Suppressor macrophage treated with lipopolysaccharide for 1 hour (primary cell): ENCODE measurements around the gene NUDCD3.

ENCODE experiments used
- DNase-seq, 3 donors: peaks; one replicate each; pipeline ENCODE4 v3.0.0-alpha.2; 2020 to 2022

Gene NUDCD3

DNA sequence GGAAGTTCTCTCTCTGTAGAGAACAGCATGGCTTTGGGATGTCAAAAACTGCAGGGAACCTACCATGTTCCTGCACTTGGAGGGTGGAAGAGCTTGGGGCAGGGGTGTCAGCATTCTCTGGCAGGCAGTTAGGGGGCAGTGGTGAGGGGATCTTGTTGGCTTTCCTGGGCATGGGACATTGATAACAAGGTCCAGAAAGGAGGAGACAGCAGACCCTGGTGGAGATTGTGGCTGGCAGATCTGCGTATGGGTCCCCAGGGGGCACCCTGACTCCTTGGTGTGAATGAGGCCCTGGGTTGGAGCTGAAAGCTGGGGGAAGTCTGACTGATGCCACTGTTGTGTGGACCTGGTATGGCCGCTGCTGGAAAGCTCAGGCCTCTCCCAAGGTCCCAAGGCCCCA lies 142.2 kb downstream of the NUDCD3 start:
- peak in 1 of 3 donors; percentile 26 for DNase-seq

DNA sequence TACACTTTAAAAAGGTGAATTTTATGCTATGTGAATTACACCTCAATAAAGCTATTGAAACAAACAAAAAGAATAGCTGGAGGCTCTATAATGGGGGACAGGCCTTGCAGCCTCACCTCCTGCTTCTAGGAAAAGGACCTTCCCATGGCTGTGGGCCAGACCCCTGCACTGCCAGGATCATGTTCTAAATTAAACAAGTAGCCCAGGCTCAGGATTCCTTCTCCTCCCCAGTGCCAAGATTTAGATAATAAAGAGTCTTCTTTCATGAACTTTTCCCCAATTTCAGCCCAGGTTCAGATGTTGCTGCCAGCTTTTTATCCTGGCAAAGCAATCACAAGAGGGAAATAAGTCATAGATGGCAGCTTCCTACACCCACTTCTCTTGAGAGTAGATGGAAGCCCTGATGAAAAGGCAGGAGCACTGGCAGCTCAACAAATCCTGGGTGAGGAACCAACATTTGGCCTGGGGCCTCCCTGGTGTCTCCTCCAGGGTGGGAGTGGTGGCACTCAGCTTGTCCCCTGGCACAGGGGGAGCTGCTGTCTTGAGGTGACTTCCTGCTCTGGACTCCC lies 142.8 kb downstream of the NUDCD3 start:
- no peak for DNase-seq

DNA sequence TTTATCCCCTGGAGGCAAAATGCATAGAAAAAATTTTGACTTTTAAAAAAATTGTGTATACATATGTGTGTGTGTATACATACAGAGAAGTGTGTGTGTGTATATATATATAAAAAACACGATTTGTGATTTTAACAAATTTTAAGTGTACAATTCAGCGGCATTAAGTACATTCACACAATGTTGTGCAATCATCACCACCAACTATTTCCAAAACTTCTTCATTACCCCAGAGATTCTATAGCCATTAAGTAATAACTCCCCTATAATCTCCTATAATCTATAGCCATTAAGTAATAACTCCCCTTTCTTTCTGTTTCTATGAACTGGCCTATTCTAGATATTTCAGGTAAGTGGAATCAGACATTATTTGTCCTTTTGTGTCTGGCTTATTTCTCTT lies 144.4 kb downstream of the NUDCD3 start:
- no peak for DNase-seq

DNA sequence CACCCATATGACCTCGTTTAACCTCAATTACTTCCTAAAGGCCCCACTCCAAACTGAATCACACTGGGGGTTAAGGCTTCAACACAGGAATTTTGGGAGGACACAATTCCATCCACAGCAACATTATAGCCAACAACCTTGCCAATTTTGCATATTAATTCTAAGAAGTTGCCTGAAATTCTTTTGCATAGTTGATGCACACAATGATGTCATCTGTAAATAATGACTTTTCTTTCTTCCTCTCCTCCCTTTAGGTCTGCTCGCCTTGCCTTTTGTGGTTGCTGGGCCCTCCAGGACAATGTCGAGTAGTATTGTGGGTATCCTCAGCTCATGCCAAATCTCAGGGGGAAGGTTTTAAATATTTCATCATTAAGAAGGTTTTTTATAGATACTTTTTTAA lies 149.1 kb downstream of the NUDCD3 start:
- DNase-seq = no peak

DNA sequence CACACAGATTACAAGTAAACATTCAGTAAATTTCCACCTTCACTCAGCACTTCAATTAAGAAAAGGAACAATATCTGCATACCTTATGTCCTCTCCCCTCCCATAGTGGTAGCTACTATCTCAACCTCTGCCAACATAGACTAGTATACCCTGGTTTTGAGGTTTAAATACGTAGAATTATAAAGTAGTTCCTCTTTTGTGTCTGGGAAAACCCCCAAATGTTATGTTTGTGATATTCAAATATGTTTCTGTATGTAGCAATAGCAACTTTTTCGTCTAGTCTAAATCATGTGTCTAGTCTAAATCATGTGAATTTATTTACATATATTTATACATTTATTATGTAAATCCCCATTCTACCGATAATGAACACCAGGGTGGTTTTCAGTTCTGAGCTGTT lies 151.9 kb downstream of the NUDCD3 start:
- DNase-seq = peak; percentile 40 to 79 (median 73)

DNA sequence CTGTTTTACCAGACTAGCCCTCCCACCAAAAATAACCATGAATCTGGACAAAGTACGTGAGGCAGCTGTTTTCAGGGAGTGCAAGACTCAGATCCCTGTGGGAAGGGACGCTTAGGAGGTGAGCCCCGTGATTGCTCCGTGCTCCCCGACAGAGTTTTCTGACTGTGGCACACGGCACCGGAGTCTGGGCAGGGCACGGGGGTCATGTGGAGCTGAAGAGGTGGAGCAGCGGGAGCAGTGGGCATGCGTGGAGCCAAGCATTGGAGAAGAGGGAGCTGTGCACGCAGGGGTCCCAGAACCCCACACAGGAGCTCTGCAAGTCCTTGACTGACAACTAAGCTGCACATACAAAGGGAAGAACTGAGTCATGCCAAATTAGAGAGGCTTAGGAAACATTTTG lies 154.0 kb downstream of the NUDCD3 start:
- no peak for DNase-seq

DNA sequence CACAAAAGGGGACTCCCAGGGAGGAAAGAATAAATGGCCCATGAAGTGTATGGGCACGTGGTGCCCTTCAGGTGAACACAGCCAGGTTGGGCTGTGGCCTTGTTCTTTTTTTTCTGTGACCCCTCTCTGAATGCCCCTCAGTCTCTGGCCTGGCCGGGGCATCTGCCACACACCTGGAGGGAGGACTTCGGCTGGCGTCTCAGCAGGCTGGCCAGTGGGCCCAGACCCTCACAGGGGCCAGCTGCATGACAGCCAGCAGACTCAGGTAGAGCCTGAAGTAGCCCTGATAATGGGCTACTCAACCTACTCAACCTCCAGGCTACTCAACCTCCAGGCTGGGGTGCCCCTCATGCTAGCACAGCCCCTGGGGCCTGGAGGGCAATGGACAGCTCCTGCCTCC lies 155.3 kb downstream of the NUDCD3 start:
- no peak for DNase-seq

DNA sequence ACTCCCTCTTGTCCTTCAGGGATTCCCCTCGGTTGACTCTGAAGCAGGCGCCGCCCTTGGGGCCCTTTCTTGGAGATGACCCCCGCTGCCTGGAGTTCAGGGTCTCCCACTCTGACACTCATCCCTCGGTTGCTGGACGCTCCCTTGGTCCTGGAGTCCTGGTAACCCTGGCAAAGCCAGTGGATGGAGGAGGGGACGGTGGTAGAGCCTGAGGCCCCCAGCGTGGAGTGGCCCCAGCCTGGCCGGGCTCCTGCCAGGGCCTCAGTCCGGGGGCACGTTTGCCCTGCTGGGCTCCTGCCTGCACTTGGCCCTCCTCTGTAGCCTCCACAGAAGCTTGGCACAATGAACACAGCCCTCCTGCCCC lies 155.7 kb downstream of the NUDCD3 start:
- DNase-seq = no peak

DNA sequence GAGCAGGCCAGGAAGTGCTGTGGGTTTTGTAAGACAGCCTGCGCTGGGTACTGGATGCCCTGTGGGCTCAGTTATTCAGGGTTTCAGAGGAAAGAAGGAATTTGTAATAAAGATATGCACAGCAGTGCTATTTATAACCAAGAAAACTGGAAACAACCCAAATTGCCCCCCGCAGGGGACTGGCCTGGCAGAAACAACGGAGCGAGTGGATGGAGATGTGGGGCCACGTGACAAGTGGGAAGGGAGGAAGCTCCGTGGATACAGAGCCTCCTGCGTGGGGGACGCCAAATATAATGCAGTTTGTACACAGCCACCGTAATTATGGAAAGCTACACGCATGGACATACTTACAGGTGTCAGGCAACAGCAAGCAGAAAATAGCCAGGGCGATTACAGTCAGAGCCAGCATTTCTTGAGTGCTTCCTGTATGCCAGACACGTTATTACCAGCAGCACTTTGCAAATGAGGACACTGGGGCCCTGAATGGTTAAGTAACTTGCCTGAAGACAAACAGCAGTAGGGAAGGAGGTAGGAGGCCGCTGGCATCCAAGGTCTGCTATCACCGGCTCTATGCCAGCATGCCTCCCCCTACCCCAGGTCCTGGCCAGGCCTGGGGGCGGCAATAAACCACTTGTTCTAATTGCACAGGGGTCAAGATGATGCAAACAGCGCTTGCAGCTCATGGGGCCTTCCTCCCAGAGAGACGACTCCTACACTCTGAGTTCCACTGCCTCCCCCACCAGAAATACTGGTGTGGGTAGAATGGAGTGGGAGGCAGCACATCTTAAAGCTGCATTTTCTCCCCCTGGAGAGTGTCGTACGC lies 156.3 kb downstream of the NUDCD3 start:
- DNase-seq = no peak

DNA sequence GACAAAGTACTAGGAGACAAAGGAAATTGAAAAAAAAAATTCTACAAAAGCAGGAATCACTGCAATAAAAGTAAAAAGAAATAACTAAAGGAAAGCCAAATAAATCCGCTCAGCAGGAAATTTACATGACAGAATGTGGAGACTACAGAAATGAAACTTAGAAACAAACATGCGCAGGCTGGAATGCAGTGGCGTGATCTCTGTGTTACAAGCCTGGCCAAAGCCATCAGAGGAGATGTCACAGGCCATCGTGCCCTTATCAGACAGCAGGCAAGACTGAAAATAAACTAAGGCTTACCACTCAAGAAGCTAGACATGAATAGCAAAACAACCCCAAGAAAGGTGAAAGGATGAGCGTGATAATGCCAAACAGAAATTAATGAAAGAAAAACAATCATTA lies 158.8 kb downstream of the NUDCD3 start:
- DNase-seq = no peak

DNA sequence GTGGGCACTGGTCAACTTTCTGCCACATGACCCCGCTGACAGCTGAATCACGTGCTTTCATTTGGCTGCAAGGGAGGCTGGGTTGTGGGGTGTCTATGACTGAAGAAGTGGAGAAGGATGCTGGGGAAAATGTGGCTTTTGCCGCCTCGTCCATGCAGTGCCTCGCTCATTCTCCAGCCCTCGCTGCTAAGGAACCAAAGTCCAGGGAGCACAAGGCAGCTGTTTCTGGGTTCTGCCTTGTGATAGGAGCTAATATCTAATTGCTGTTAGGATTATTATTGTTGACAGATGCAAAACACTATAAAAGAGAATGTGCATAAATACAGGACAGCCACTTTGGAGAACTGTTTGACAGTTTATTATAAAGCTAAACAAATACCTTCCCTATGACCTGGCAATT lies 160.1 kb downstream of the NUDCD3 start:
- DNase-seq = no peak

DNA sequence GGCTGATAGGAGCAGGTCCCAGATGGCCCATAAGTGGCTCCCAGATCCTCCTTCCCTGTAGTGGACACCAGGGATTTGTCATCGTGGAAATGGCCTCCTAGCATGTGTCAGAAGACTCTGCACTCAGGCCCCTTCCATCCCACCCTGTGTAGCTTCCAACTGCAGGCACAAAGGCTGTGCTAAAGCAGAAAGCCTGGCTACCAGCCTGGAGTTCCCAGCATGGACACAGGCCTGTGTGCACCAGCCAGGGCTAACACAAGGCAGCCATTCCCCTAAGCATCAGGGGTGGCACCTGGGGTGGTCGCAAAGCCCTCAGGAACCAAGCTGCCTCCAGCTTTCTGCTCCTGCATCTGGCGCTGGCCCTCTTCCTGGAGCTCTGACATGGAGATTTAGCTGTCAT lies 160.6 kb downstream of the NUDCD3 start:
- DNase-seq = no peak
